Ectodermal cell (in vitro differentiated cells): ENCODE measurements around the gene AIMP1.
"Not testable (repeated sequence)": the region's sequence is repeated elsewhere in the genome, so short reads cannot be mapped to it uniquely, and the experiment has no call there.

Source experiments
- H3K27ac ChIP-seq: 2 replicates; pipeline ENCODE4 v1.7.0; 2013; ENCODE audit warnings: mild to moderate bottlenecking, low read depth, low read length; ENCODE audit not compliant: insufficient read depth, poor library complexity, severe bottlenecking
- H3K27me3 ChIP-seq: 2 replicates; pipeline ENCODE4 v1.7.0; 2013; ENCODE audit warnings: mild to moderate bottlenecking, low read length; ENCODE audit not compliant: insufficient read depth, control insufficient read depth, poor library complexity, severe bottlenecking
- H3K36me3 ChIP-seq: one replicate; pipeline ENCODE4 v1.7.0; 2013; ENCODE audit warnings: low read length; ENCODE audit not compliant: control insufficient read depth, insufficient read depth
- H3K4me1 ChIP-seq: one replicate; pipeline ENCODE4 v1.7.0; 2013; ENCODE audit warnings: low read length; ENCODE audit not compliant: control insufficient read depth, insufficient read depth
- H3K4me3 ChIP-seq: 2 replicates; pipeline ENCODE4 v1.7.0; 2013; ENCODE audit warnings: low read depth, low read length, control low read depth; ENCODE audit not compliant: insufficient read depth
- H3K9me3 ChIP-seq: 2 replicates; pipeline ENCODE4 v1.7.0; 2013; ENCODE audit warnings: mild to moderate bottlenecking, low read length, moderate library complexity; ENCODE audit not compliant: control insufficient read depth
- WGBS, 2 experiments: methylation state at CpG; one replicate each; pipeline ENCODE4 v1.1.7; 2013; ENCODE audit warnings: missing lambda C conversion rate in 2 of 2; 5-methylcytosine and 5-hydroxymethylcytosine counted together

Gene AIMP1

DNA sequence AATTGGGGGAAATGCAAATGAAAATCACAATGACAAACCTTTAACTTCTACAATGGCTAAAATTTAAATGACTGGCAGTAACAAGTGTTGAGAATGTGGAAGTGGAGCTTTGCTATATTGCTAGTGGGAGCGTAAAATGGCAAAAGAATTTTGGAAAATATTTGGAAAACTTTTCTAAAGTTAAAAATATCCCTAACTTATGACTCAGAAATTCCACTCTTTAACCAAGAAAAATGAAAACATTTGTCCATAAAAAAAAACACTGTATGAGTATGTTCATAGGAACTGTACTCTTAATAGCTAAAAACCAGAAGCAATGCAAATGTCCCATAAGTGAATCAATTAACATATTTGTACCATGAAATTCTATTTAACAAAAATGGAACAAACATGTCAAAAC lies 4.0 kb upstream of the AIMP1 start:
- no peaks in the 10 kb centered on the region for H3K9me3 ChIP-seq
- H3K27ac ChIP-seq: no peak overlapping the region
- no peaks in the 10 kb centered on the region for H3K36me3 ChIP-seq
- no CpG with 5 or more reads among the region's 1 CpG for whole genome bisulfite sequencing, 2 experiments
- no peaks in the 10 kb centered on the region for H3K27me3 ChIP-seq
- peaks cover 3% of the 10 kb centered on the region for H3K4me1 ChIP-seq
- no peak overlapping the region for H3K4me3 ChIP-seq

DNA sequence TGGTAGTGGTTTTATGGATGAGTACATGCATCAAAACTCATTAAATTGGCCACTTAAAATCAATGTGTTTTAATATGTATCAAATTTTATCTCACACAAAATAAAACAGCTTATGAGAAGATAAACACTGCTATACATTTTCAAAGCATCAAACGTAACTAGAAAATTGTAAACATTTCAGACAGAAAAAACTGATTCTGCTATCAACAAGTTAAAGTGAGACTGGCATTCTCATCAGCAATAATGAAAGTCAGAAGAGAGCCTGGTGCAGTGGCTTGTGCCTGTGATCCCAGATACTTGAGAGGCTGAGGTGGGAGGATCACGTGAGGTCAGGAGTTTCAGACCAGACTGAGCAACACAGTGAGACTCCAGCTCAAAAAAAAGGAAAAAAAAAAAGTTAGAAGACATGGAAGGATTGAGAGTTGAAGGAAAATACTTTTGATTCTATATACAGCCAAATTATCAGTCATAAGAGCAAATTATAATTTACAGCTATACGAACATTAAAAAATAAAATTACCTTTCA lies 3.3 kb upstream of the AIMP1 start:
- 88 to 97% methylated on average over 2 to 3 of the region's 3 CpGs for WGBS, 2 experiments
- Histone ChIP-seq H3K9me3 (no peaks in the 10 kb centered on the region), H3K4me1 (peaks cover 8% of the 10 kb centered on the region), H3K27me3 (no peaks in the 10 kb centered on the region), H3K36me3 (no peaks in the 10 kb centered on the region), H3K27ac (no peak overlapping the region), H3K4me3 (no peak overlapping the region)

DNA sequence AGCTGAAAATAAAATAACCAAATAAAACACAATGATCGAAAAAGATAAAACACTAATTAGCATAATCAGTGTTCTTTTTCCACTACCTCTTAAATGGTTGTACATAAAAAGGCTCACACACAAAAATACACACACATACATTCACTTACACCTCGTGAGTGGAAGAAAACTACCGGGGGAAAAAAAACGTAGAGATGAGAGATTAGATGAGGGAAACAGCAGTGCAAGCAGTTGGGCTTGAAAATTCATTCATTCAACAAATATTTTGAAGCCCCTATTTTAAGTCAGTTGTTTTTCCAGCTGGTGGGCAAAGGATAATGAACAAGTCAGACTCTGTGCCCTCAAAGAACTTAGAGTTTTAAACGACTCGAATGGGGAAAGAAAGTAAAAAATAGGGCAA lies 1.4 kb upstream of the AIMP1 start:
- H3K4me1 ChIP-seq: peaks cover 8% of the 10 kb centered on the region
- H3K4me3 ChIP-seq: peak overlapping the region; percentile 91
- H3K27ac ChIP-seq: no peak overlapping the region
- H3K9me3 ChIP-seq: no peaks in the 10 kb centered on the region
- H3K27me3 ChIP-seq: no peaks in the 10 kb centered on the region
- 68 to 90% methylated on average over 1 to 6 of the region's 6 CpGs for WGBS, 2 experiments
- no peaks in the 10 kb centered on the region for H3K36me3 ChIP-seq

DNA sequence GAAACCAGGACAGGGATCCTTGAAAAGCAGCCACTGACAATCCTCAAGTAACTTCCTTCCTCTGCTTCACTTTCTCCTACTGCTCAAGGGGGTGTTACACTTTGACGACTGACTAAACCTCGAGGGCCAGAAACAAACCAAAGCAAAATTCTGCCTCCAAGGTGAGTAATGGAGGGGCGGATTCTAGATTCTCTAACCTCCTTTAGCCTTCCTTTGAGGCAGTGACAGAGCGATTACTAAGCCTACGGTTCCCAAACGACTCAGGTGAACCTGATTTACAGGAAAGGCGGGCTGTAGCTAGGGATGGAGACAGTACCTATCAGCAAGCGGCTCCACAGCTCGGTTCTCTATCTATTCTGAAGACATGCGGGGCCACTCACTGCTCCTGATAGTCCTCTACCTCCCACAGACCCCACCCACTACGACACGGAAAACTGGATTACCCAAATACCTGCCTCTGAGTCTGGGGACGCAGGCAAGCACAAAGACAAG lies 828 bp upstream of the AIMP1 start:
- WGBS, 2 experiments: 0% methylated on average over 13 of the region's 13 CpGs

DNA sequence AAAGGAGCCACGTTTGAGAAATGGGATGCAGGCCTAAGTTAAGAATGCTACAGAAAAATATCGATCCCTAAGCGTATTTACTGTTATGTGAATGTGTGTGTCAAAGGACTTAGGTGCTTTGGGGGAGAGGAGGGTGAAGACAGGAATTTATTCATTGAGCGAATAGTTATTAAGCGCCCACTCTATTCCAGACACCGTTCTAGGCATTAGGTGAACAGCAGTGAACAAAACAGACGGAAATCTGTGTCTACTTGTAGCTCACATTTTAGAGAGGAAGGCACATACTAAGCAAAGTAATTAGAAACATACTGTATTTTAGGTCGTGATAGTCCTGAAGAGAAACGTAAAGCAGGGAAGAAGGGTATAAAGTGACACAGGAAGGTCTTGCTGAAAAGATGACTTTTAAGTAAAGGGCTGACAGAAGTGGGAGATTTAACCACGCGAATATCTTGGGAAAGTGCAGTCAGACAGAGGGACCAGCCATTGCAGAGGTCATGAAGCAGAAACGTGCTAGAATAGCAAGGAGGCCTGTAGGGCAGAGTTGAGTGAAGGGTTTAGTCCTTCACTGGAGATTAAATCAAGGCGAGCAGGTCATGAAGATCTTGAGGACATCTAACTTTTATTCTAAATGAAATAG lies 541 bp downstream of the AIMP1 start:
- Histone ChIP-seq H3K4me1 (peaks cover 8% of the 10 kb centered on the region), H3K27ac (peak overlapping the region; percentile 53), H3K4me3 (peak overlapping the region; percentile 91), H3K9me3 (no peaks in the 10 kb centered on the region), H3K36me3 (no peaks in the 10 kb centered on the region), H3K27me3 (no peaks in the 10 kb centered on the region)
- WGBS, 2 experiments: 14% methylated on average over 12 to 13 of the region's 13 CpGs

More for the DNA sequence above, 828 bp upstream of the AIMP1 start:
- H3K27ac ChIP-seq: peak overlapping the region; percentile 98
- H3K36me3 ChIP-seq: no peaks in the 10 kb centered on the region
- H3K9me3 ChIP-seq: no peaks in the 10 kb centered on the region
- H3K4me1 ChIP-seq: peaks cover 8% of the 10 kb centered on the region
- H3K4me3 ChIP-seq: peak overlapping the region; percentile 91
- H3K27me3 ChIP-seq: no peaks in the 10 kb centered on the region

DNA sequence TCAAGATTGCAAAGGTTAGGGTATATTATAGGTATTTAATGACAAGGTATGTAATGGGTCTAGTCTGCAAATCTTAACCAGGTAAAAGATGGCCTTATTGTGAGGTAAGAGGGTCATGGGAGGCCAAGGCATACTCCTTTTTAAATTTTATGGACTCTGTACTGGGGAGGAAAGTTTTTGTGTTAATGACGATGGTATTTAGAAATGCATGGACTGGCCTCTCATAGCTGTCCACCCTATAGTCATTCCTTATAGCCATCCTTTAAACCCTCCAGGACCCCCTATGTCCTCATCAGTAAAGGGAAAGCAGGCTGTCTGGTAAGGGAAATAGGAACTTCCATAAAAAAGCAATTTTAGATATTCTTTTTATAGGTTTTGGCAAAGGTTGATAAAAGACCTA lies 1.5 kb downstream of the AIMP1 start:
- Histone ChIP-seq H3K4me3 (peak overlapping the region; percentile 91), H3K9me3 (no peaks in the 10 kb centered on the region), H3K27me3 (no peaks in the 10 kb centered on the region), H3K27ac (no peak overlapping the region), H3K36me3 (no peaks in the 10 kb centered on the region), H3K4me1 (peaks cover 8% of the 10 kb centered on the region)
- WGBS, 2 experiments: 83% methylated on average over 1 of the region's 1 CpG; no CpG with 5 or more reads in 1 of the 2 experiments

DNA sequence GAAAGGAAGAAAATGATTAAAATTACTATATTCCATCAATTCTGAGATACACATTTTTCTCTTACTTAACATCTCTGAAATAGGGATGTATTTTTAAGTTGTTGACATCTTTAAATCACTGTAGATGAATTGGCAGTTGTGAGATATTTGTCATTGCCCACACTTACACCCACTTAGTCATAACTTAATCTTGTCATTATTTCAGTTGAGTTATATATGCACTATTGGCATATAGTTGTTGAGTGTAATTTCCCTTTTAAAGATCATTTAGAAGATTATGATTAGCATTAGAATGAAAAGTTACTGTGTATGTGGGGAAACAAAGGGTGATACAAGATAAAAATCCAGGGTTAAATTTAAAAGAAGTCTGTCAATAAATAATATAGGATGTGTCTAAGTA lies 2.2 kb downstream of the AIMP1 start:
- Histone ChIP-seq H3K27ac (no peak overlapping the region), H3K4me1 (peaks cover 8% of the 10 kb centered on the region), H3K36me3 (no peaks in the 10 kb centered on the region), H3K27me3 (no peaks in the 10 kb centered on the region), H3K4me3 (no peak overlapping the region), H3K9me3 (no peaks in the 10 kb centered on the region)

DNA sequence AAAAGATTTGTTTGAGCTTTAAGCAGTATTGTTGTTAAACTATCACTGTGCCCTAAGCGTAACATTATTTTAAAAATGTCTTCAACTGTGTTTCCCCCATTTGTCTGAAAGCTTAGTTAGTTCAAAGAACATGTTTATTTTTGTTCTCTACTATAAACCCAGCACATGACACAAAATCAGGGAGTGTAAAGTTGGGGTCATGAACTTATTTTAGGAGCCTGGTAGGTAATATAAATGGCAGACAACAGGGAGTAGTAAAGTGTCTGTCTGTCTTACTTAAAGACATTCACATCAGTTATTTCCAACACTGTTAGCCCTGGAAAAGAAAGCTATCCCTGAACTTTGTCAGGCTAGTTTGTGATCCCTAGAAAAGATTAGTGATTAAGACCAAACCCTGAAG lies 3.9 kb downstream of the AIMP1 start:
- 100% methylated on average over 1 of the region's 1 CpG for WGBS, 2 experiments
- H3K27ac ChIP-seq: no peak overlapping the region
- H3K27me3 ChIP-seq: no peaks in the 10 kb centered on the region
- H3K4me1 ChIP-seq: peaks cover 8% of the 10 kb centered on the region
- H3K36me3 ChIP-seq: no peaks in the 10 kb centered on the region
- no peak overlapping the region for H3K4me3 ChIP-seq
- no peaks in the 10 kb centered on the region for H3K9me3 ChIP-seq

DNA sequence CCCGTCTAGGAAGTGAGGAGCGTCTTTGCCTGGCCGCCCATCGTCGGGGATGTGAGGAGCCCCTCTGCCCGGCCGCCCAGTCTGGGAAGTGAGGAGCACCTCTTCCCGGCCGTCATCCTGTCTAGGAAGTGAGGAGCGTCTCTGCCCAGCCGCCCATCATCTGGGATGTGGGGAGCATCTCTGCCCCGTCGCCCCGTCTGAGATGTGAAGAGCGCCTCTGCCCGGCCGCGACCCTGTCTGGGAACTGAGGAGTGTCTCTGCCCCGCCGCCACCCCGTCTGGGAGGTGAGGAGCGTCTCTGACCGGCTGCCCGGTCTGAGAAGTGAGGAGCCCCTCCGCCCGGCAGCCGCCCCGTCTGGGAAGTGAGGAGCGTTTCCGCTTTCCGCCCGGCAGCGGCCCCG lies 4.8 kb downstream of the AIMP1 start:
- not testable (repeated sequence) for H3K36me3 ChIP-seq, H3K4me1 ChIP-seq, H3K4me3 ChIP-seq, H3K27me3 ChIP-seq, H3K9me3 ChIP-seq, H3K27ac ChIP-seq
- WGBS, 2 experiments: 97 to 98% methylated on average over 34 of the region's 34 CpGs

DNA sequence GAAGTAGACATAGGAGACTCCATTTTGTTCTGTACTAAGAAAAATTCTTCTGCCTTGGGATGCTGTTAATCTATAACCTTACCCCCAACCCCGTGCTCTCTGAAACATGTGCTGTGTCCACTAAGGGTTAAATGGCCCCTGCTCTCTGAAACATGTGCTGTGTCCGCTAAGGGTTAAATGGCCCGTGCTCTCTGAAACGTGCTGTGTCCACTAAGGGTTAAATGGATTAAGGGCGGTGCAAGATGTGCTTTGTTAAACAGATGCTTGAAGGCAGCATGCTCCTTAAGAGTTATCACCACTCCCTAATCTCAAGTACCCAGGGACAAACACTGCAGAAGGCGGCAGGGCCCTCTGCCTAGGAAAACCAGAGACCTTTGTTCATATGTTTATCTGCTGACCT lies 5.5 kb downstream of the AIMP1 start:
- WGBS, 2 experiments: 72 to 87% methylated on average over 6 of the region's 6 CpGs
- not testable (repeated sequence) for H3K27ac ChIP-seq, H3K4me1 ChIP-seq

DNA sequence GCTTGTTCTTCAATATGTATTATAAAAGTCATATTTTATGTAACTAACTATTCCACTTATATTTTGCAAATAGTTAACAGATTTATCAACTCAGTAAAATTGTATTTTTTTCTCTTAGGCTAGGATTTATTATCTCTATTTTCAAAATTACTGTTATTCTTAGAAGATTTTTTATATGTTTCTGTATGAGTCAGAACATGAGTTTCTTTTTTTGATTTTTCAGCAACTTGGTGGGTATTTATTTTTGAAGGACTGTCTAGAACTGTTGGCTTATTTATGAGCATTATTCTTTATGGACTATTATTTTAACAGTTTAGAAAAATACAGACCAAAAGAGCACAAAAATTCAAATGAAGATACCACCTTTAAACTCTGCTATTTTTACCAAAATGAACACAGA lies 6.8 kb downstream of the AIMP1 start:
- H3K4me1 ChIP-seq: no peaks in the 10 kb centered on the region
- H3K36me3 ChIP-seq: no peaks in the 10 kb centered on the region
- no peak overlapping the region for H3K27ac ChIP-seq
- H3K9me3 ChIP-seq: no peaks in the 10 kb centered on the region
- no peak overlapping the region for H3K4me3 ChIP-seq
- H3K27me3 ChIP-seq: no peaks in the 10 kb centered on the region

More for the DNA sequence above, 5.5 kb downstream of the AIMP1 start:
- H3K9me3 ChIP-seq, H3K27me3 ChIP-seq, H3K36me3 ChIP-seq, H3K4me3 ChIP-seq: not testable (repeated sequence)
